Lower leg skin (tissue), 3 donors: ENCODE measurements around the gene BTBD7.

Experiments
- CTCF ChIP-seq, 3 donors: fragments of 450-650 bp; IDR thresholded peaks; one replicate each; pipeline ENCODE4 v1.5.1; 2016; ENCODE audit warnings: antibody characterized with exemption in 3 of 3, mild to moderate bottlenecking in 3 of 3, moderate library complexity in 2 of 3
- POLR2A ChIP-seq, 2 donors: fragments of 450-650 bp; IDR thresholded peaks; one replicate each; pipeline ENCODE4 v1.6.1; 2016 to 2017; ENCODE audit warnings: antibody characterized with exemption in 2 of 2, mild to moderate bottlenecking in 1 of 2, moderate library complexity in 1 of 2

GRCh38 chr14:93266127-93266526, 66.7 kb downstream of the BTBD7 start:
- no peak for TF ChIP-seq CTCF (IDR thresholded peaks at IDR 0.05)
- TF ChIP-seq POLR2A (IDR thresholded peaks at IDR 0.05) = no peak
